ENCODE results near the gene TRIM8.
A peak's percentile ranks its signal among the peaks of the same experiment; 100 is the strongest.

Gene TRIM8

DNA sequence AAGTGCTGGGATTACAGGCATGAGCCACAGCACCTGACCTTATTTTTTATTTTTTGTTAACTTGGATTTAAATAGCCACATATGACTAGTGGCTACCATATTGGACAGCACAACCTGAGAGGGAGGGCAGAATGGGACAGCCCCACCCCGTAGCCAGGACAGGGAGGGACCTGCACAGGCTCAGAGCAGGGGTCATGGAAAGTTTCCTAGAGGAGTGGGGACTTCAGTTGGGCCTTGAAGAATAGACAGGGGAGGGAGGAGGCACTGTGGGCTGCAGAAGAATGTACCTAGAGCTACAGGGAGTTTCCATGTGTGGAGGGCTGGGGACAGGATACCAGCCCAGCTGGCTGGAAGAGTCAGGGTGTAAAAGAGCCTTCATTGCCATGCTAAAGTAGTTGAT lies 8.8 kb downstream of the TRIM8 start:
- no peak for TF ChIP-seq ZFX (IDR thresholded peaks at IDR 0.05; ENCODE audit: borderline replicate concordance)
- TF ChIP-seq, protein P1, sequence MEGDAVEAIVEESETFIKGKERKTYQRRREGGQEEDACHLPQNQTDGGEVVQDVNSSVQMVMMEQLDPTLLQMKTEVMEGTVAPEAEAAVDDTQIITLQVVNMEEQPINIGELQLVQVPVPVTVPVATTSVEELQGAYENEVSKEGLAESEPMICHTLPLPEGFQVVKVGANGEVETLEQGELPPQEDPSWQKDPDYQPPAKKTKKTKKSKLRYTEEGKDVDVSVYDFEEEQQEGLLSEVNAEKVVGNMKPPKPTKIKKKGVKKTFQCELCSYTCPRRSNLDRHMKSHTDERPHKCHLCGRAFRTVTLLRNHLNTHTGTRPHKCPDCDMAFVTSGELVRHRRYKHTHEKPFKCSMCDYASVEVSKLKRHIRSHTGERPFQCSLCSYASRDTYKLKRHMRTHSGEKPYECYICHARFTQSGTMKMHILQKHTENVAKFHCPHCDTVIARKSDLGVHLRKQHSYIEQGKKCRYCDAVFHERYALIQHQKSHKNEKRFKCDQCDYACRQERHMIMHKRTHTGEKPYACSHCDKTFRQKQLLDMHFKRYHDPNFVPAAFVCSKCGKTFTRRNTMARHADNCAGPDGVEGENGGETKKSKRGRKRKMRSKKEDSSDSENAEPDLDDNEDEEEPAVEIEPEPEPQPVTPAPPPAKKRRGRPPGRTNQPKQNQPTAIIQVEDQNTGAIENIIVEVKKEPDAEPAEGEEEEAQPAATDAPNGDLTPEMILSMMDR (IDR thresholded peaks at IDR 0.05), result no peak
- H3K27ac ChIP-seq, result no peak overlapping the region

DNA sequence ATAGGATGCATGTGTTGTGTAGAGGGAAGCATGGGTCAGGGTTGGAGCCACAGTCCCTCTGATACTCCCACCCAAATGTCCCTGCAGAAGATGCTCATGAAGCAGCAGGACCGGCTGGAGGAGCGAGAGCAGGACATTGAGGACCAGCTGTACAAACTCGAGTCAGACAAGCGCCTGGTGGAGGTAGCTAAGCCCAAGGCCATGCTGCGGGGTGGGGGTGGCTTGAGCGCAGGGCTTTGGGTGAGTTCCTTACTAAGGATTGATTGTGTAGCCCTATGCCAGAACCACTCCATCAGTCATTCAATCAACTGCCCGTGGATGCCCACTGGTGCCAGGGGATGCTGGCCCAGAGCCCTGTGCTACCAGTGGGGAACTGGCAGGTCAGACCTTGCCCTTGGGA lies 10.3 kb downstream of the TRIM8 start:
- no peak overlapping the region for H3K27ac ChIP-seq
- TF ChIP-seq ZFX (IDR thresholded peaks at IDR 0.05; ENCODE audit: borderline replicate concordance), result no peak
- TF ChIP-seq, protein P1 (IDR thresholded peaks at IDR 0.05), result no peak

DNA sequence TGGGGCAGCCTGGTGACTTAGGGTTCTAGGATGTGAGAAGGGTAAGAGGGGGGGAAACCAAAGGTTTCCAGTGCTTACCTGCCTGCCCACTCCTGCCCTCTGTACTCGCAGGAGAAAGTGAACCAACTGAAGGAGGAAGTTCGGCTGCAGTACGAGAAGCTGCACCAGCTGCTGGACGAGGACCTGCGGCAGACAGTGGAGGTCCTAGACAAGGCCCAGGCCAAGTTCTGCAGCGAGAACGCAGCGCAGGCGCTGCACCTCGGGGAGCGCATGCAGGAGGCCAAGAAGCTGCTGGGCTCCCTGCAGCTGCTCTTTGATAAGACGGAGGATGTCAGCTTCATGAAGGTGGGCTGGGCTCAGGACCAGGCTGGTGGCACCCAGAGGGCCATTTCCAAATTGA lies 10.7 kb downstream of the TRIM8 start:
- H3K27ac ChIP-seq, result no peak overlapping the region
- no peak for TF ChIP-seq ZFX (IDR thresholded peaks at IDR 0.05; ENCODE audit: borderline replicate concordance)
- TF ChIP-seq, protein P1 (IDR thresholded peaks at IDR 0.05), result no peak

DNA sequence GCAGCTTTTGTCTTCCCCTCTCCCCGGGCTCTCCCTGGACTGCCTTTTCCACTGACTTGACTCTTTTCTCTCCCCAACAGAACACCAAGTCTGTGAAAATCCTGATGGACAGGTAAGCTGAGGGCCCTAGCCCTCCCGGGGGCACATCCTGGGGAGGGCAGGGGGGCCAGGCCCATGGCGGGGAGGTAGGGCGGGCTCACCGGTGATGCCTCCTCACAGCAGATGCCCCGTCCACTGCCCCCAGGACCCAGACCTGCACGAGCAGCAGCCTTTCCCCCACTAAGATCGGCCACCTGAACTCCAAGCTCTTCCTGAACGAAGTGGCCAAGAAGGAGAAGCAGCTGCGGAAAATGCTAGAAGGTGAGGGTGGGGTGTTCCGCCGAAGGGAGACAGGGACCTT lies 11.7 kb downstream of the TRIM8 start:
- TF ChIP-seq ZFX (IDR thresholded peaks at IDR 0.05; ENCODE audit: borderline replicate concordance), result no peak
- TF ChIP-seq, protein P1 (IDR thresholded peaks at IDR 0.05), result no peak
- H3K27ac ChIP-seq, result no peak overlapping the region

DNA sequence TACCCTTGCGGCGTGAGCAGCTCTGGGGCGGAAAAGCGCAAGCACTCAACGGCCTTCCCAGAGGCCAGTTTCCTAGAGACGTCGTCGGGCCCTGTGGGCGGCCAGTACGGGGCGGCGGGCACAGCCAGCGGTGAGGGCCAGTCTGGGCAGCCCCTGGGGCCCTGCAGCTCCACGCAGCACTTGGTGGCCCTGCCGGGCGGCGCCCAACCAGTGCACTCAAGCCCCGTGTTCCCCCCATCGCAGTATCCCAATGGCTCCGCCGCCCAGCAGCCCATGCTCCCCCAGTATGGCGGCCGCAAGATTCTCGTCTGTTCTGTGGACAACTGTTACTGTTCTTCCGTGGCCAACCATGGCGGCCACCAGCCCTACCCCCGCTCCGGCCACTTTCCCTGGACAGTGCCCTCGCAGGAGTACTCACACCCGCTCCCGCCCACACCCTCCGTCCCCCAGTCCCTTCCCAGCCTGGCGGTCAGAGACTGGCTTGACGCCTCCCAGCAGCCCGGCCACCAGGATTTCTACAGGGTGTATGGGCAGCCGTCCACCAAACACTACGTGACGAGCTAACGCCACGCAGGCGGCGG lies 12.6 kb downstream of the TRIM8 start:
- no peak overlapping the region for H3K27ac ChIP-seq

DNA sequence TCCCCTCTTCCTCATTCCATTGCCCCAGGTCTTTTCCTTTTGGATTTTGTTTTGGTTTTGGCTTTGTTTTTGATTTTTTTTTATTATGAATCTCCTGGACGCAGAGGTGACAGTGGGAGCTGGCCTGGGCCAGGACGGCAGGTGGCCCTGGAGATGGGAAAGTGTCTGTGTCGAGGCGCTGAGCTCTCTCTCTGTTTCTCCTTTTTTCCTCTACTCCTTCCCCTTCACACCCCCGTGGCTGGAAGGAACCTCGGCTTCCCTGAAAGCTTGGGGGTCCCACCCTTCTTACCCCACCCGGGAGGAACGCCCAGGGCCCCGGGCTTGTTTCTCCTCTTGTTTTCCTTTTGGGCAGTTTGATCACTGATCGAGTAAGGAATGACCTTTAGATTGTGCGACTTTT lies 13.2 kb downstream of the TRIM8 start:
- no peak for TF ChIP-seq ZFX (IDR thresholded peaks at IDR 0.05; ENCODE audit: borderline replicate concordance)
- TF ChIP-seq, protein P1 (IDR thresholded peaks at IDR 0.05), result no peak
- no peak overlapping the region for H3K27ac ChIP-seq

More for the DNA sequence above, 12.6 kb downstream of the TRIM8 start:
- no peak for TF ChIP-seq ZFX (IDR thresholded peaks at IDR 0.05; ENCODE audit: borderline replicate concordance)
- TF ChIP-seq, protein P1 (IDR thresholded peaks at IDR 0.05), result no peak

DNA sequence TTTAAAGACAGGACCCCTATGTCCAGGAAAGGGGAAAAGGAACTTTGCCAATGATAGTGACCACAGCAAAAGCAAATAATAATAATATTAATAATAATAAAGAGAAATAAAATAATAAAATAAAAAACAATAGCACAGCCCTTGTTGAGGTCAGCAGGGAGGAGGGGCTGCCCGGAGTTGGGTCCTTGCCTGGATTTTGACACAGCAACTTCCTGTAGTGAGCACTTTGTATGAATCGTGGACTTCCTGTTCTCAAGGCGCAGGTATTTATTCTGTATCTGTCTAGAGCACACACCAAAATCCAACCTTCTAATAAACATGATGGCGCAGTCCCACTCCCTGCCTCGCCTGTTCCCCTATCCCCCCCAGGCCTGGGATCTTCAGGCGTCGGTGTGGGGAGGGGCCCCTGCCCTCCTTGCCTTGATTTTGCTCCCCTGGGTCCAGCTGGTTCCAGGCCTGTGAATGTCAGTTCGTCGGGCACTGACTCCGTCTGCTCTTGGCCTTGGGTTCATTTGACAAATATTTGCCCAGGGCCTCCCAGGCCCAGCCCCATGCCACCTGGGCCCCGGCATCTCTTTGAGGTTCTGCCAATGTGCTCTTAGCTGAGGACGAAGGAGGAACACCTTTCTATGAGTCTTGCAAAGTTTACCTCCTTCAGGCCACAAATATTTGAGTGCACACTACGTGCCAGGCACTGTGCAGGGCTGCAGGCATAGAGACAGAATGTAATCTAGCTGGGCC lies 13.9 kb downstream of the TRIM8 start:
- H3K27ac ChIP-seq, result peak overlapping the region; percentile 30; the same call in 1 of the 2 replicates
- no peak for TF ChIP-seq ZFX (IDR thresholded peaks at IDR 0.05; ENCODE audit: borderline replicate concordance)
- TF ChIP-seq, protein P1 (IDR thresholded peaks at IDR 0.05), result no peak
